ENCODE data around the gene COL20A1.
"Not testable (repeated sequence)": the region's sequence is repeated elsewhere in the genome, so short reads cannot be mapped to it uniquely, and the experiment has no call there.

The COL20A1 gene

GRCh38 chr20:63292904-63293303 lies at the start of gene COL20A1:
COL20A1 (plus strand) TSS chr20:63293186; CDS start chr20:63295108, 1,922 bp downstream.
- DNase-seq, result no peak

GRCh38 chr20:63243604-63244247 lies 49.3 kb upstream of the COL20A1 start:
- DNase-seq, result no peak

- no peak for DNase-seq
These were observed 48.5 kb upstream of the COL20A1 start for GRCh38 chr20:63244468-63244867.

- no peak for DNase-seq
These were observed 46.3 kb upstream of the COL20A1 start for GRCh38 chr20:63246490-63247288.

GRCh38 chr20:63247671-63248228 lies 45.2 kb upstream of the COL20A1 start:
- DNase-seq, result no peak

- DNase-seq, result no peak
These were observed 44.0 kb upstream of the COL20A1 start for GRCh38 chr20:63248835-63249591.

- DNase-seq, result no peak
These were observed 43.1 kb upstream of the COL20A1 start for GRCh38 chr20:63249891-63250290.

- not testable (repeated sequence) for DNase-seq
These were observed 41.6 kb upstream of the COL20A1 start for GRCh38 chr20:63251350-63251749.

GRCh38 chr20:63252284-63252711 lies 40.7 kb upstream of the COL20A1 start:
- DNase-seq, result no peak

GRCh38 chr20:63253065-63253437 lies 39.9 kb upstream of the COL20A1 start:
- DNase-seq, result no peak

- DNase-seq, result no peak
These were observed 39.4 kb upstream of the COL20A1 start for GRCh38 chr20:63253438-63254231.

- no peak for DNase-seq
These were observed 38.8 kb upstream of the COL20A1 start, which contains the start of gene NKAIN4 for GRCh38 chr20:63254232-63254605. NKAIN4 (minus strand) TSS chr20:63254463; CDS start chr20:63254450, 13 bp downstream.

- DNase-seq, result no peak
These were observed 38.2 kb upstream of the COL20A1 start for GRCh38 chr20:63254606-63255384.

- no peak for DNase-seq
These were observed 36.9 kb upstream of the COL20A1 start for GRCh38 chr20:63255931-63256704.

GRCh38 chr20:63256954-63257353 lies 36.0 kb upstream of the COL20A1 start:
- no peak for DNase-seq

GRCh38 chr20:63257629-63258028 lies 35.4 kb upstream of the COL20A1 start:
- DNase-seq, result no peak

- DNase-seq, result no peak
These were observed 34.2 kb upstream of the COL20A1 start for GRCh38 chr20:63258781-63259180.

- no peak for DNase-seq
These were observed 33.1 kb upstream of the COL20A1 start for GRCh38 chr20:63259734-63260460.

GRCh38 chr20:63260521-63260920 lies 32.5 kb upstream of the COL20A1 start:
- no peak for DNase-seq
